Left renal cortex interstitium (tissue), 4 donors: ENCODE measurements around the gene ADAMTS2. TPM values are rescaled to one million over a fixed set of nuclear protein-coding genes. Genes with fewer than 3 reads are reported as not detected.

Experiments used
- DNase-seq, 4 donors: peaks; one replicate each; pipeline ENCODE4 v3.0.0-alpha.2; 2013; ENCODE audit warnings: low read depth in 4 of 4, low spot score in 2 of 4, missing footprints in 1 of 4
- polyA plus RNA-seq, 4 donors: library from polyadenylated mRNA; unstranded; fragments of 120-200 nt; gene quantifications; one replicate each; pipeline ENCODE4 v1.2.1, GENCODE V29; 2013; ENCODE audit not compliant: insufficient read length in 4 of 4

ADAMTS2 gene
- polyA plus RNA-seq, 4 donors = 11.5 to 15.9 (median 12.1) TPM

DNA sequence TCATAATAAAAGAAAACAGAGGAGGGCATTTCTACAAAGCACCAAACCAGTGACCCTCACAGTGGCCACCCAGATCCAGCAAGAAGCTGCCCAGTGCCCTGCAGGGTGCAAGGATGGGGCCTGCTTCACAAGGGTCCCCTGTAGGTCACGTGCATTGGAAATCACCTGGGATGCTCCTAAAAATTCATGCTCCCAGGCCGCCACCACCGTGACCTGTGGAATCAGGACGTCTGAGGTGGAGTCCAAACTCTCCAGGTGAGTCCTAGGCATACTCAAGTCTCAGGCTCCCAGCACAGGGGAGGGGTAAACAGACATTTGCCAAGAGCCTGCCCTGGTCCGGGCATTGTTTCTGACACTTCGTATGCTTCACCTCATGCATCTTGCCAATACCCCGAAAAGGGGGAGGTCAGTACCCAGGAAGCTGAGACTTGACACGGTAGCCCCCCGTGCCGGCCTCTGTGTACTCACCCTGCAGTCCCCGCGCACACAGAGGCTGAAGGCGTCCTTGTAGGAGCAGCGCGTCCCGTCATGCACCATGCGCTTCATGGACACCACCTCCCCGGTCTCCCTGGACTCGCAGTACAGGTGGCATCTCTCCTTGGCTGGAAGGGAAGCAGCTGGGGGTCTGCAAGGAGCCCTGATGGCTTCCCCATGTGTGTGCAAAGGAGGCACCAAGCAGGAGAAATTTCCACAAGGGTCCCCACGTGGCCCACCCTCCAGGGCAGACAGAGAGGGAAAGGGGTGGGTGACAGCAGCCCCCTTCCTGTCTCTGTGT, 209.6 kb downstream of the ADAMTS2 start:
- DNase-seq = no peak

DNA sequence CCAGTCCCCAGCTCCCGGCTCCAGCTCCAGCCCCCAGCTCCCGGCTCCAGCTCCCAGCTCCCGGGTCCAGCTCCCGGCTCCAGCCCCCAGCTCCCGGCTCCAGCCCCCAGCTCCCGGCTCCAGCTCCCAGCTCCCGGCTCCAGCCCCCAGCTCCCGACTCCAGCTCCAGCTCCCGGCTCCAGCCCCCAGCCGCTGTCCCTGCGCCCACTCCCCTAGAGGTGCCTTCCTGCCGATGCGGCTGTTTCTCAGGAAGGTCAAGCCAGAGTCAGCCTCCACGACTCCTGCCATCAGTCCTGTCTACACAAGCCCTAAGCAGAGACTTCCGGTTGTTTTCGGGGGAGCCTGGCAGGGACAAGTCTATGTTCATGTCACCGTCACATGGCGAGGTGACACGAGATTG, 210.3 kb downstream of the ADAMTS2 start:
- DNase-seq = no peak

DNA sequence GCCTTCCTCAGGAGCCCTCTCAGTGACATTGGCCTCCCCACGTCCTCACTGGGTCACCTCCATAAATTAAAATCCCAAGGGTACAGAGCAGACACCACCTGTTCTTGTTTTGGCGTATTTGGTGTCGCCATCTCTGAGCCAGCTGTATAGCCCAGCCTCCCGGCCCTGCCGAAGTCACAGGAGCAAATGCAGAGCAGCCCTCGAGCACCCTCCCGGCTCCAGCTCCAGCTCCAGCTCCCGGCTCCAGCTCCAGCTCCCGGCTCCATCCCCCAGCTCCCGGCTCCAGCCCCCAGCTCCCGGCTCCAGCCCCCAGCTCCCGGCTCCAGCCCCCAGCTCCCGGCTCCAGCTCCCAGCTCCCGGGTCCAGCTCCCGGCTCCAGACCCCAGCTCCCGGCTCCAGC, 210.8 kb downstream of the ADAMTS2 start:
- DNase-seq = no peak

DNA sequence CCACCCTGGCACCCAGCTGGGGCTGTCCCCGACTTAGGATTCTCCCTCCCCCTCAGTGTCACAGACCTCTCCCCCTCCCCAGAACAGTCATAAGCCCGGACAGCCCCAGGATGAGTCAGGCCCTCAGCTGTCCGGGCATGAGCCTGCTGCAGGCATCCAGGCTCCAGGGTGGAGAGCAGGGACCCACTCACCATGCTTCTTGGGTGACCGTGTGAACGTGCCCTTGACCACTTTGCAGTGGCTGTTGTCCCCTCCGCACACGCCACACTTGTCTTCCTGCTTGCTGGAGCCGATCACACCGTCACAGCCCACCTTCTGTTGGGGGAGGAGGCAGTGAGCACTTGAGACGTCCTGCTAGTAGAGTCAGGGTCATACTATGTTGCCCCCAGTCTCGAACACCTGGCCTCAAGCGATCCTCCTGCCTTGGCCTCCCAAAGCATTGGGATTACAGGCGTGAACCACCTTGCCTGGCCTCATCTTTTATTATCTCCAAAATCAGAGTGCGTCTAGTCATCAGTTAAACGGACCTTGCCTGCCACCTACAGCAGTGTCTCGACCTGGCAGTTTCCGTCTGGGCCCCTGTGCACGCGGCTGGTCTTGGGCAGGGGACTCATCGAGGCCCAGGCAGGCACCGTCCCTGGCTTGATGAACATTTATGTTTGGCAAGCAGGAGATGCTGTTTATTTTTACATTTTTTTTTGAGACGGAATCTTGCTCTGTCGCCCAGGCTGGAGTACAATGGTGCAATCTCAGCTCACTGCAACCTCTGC, 212.5 kb downstream of the ADAMTS2 start:
- DNase-seq = no peak

DNA sequence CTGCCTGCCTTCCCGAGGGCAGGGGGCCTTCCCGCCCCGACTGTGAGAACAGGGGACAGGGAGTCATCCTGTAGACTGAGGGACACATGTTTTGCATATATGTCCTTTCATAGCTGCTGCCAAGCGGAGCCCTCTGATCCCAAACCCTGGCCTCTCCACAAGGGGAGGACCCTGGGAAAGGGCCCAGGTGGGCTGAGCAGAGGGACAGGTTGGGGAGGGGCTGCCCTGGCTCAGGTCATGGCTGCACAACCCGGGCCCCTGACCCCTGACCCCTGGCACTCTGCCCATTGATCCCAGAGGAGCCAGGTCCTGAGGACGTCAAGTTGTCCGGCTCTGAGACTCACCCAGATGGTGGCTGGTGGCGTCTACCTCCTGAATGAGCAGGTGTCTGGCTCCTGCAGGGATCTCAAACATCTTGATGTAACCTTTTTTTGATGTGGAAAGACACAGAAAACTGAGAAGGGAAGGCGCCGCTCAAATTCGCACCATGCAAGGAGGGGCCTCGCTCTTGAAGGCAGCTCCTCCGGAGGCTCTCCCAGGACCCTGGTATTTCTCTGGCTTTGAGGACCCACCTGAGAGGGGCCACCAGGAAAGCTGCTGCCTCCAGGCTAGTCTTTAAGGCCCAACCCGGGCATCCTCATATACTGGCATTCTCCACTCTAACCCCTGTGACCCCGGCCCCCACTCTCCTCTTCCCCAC, 213.2 kb downstream of the ADAMTS2 start:
- no peak for DNase-seq

DNA sequence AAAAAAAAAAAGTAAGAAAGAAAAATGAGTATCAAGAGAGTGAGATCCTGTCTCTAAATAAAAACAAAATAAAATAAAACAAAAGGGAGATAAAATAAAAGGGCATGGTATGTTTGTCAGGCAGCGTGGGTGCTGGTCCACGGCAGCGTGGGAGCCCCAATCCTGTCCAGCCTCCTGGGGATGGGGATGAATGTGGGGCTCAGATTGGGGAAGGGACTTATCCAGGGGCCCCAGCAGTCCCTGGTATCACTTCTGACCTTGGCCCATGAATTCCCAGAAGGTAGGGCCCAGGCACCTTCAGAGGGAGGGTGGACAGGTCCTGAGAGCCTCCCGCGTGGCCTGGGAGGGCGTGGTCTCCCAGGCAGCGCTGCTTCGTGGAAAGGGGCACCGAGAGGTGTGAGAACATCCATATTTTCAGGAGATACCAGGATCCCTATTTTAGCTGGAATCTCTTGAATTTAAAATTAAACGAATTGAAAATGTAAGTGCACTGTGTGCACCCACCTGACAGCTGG, 213.9 kb downstream of the ADAMTS2 start:
- no peak for DNase-seq

DNA sequence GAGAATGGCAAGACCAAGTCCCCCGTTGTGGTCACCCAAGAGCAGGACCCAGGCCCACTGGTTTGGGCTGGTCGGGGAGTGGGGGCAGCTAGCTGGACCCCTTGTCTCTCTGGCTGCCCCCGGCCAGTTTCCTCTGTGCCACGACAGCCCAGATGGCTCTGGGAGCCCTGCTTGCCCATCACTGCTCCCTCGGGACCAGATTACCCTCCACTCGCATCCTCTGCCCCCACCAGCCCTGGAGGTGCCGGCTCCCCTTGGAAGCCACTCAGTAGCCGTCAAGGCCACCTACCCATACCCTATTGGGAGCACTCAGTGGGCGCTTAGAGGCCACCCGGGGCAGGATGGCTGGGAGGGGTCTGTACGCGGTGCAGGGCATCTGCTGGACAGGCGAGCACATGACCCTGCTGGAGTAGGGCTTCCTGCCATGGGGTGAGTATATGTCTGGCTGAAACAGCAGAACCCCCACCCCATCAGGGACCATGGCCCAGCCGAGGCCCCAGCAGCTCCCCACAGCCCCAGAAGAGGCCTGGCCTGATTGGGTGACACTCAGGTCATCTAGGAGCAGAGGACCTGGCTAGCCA, 215.1 kb downstream of the ADAMTS2 start:
- no peak for DNase-seq

DNA sequence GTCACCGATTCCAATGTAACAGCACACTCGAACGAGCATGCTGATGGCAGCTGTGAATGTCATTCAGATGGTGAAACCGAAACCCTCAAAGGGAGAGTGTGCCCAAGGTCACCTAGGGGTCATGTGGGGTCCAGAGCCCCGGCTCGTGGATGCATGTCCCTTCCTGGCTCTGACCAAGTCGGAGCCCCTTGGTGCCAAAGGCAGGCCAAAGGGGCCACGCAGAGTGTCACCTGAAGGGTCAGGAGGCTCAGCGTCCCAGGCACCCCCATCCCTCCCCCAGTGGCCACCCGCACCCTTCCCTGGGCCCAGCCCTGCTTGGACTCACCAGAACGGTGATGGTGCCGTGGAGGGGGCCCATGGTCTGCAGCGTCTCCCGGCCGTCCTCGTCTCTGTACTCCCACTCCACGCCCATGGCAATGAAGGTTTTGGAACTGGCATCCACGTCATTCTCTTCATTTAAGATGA, 215.6 kb downstream of the ADAMTS2 start:
- DNase-seq = no peak

DNA sequence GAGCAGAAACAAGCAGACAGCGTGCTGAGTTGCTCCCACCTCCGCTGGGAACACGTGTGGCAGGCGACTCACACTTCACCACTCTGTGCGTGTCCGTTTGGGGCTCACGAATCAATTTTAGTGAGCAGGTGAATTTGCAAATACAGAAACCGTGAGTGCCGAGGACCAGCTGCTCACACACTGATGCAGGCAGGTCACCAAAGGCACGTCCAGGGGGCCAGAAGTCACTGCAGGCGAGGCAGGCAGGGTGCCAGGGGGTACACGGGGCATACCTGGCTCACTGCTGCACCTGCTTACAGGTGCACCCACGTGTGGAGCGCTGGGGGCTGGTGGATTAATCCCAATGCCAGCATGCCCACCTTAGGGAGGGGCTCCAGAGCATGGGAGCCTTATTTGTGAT, 216.3 kb downstream of the ADAMTS2 start:
- no peak for DNase-seq

DNA sequence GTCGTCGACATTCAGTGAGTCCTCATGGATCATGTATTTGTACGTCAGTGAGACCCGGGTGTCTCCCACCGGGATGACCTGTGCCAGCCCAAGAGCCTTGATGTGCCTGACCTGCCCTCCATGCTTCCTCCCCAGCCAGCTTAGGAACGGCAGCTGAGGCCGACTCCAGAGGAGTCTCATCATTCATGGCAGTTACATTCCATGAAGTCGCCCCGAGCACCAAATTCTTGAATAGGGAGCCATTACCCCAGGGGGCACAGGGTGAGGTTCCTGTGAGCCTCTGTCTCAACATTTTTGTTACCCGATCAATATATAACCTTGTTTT, 217.3 kb downstream of the ADAMTS2 start:
- no peak for DNase-seq

DNA sequence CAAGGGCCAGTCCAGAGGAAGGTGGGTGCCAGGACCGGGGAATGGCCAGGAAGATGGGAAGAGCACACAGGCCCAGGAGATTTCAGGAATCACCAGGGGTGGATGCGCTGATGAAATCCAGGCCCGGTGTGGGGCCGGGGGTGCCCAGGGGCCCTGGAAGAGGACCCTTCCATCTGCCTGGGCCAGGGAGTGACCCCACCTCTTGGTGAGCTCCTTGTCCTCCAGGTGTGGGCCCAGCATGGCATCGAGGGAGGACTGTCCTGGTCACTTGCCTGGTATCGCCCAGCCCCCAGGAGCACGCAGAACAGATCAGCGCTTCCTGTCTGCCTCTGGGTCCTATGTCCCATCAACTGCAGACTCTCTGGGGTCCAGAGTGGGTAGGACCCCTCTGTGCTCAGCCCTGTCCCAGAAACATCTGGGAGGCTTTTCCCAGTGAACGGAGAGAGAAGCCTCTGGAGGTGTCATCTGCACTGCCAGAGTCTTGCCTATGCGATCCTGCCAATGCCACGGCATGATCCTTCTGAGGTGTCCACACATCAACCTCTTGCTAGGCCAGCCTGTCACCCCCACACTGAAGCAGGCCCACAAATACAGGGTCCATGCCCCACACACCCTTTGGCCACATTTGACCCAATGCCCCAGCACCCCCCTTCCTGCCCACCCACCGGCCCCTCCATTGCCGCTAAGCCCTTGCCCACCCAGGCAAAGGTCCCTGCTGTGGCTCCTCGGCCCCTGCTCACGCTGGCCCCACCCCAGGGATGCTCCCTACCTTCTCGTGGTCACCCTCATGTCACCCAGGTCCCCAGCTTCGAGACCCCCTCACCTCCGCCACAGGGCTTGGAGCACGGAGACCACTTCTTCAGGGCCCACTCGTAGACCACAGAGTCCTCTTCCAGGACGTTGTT, 217.9 kb downstream of the ADAMTS2 start:
- no peak for DNase-seq

DNA sequence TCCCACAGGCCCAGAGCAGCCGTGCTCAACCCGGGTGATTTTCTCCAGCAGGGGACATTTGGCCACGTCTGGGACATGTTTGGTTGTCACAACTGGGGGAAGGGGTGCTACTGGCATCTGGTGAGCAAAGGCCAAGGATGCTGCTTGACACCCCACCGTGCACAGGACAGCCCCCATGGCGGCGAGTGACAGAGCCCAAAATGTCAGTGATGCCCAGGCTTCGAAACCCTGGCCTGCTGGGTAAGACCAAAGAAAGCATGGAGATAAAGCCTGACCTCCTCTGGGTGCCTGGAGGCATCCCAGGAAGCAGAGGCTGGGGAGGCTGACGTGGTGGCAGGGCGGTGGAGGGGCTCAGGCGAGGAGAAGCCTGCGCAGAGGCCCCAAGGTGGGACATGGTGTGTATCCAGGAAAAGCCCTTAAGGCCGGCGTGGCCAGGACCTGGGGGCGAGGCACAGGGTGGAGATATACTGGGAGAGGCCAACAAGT, 218.7 kb downstream of the ADAMTS2 start:
- DNase-seq = no peak

DNA sequence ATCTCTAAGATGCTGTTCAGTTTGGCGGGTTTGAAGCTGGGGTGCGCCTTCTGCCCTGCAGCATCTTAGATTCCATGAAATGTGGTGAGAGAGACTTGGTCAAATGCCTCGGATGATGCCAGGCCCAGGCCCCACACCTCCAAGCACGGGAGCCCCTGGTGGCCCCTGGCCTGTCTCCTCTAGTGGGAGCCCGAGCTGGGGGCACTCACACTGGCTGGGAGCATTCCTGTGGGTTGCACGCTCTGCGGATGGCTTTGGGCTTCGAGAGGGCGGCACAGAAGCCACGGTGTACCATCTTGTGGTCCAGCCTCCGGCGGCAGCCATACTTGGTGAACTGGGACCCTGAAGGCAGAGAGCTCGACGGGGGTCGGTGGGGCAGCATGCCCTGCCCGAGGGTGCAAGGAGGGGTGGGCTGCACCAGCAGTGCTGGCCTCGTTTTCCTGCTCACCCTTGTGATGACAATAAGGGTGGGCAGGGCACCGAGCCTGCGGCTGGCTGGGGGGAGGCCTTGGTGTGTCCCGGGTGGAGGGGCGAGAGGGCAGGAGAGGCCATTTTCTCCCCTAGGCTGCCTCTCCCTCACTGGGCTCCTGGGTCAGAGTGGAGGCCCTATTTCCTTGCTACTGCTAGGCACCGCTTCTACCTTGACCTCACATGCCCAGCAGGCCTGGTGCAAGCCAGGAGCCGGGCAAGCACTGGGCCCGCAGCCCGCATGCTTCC, 219.3 kb downstream of the ADAMTS2 start:
- no peak for DNase-seq

DNA sequence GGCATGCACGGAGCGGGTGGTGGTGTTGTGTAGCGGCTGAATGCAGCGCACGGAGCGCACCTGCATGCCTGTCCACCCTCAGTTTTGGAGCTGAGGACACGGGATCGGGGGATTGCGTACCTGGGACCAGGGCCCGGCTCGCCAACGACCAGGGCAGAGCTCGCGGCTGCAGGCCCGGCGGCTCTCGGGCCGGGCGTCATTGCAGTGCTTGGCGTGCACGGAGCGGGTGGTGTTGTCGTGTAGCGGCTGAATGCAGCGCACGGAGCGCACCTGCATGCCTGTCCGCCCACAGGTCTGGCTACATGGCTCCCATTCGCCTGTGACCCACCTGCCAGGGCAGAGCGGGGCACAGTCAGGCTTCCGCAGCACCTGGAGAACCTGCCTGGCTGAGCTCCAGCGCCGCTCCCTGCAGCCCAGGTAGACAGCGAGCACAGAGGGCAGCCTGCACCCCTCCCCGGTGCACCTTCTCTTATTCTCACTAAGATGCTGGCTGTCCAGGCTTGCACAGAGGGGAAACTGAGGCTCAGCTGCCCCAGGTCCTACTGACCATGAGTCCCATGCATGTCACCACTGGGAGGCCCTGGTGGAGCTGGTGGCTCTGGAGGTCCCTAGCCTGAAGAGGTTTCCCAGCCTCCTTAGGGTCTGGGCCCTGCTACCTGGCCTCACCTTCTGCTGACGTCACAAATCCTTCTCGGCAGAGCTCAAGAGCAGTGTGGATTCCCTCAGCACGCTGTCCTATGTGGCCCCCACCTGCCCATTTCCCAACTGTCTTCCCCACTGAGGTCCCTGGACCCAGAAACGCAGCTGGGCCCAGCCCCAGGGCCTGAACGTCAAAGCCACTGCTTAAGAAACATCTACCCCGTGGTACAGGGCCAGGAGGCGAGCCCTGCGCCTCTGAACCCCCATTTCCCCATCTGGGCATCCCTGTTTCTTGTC, 220.1 kb downstream of the ADAMTS2 start:
- no peak for DNase-seq

DNA sequence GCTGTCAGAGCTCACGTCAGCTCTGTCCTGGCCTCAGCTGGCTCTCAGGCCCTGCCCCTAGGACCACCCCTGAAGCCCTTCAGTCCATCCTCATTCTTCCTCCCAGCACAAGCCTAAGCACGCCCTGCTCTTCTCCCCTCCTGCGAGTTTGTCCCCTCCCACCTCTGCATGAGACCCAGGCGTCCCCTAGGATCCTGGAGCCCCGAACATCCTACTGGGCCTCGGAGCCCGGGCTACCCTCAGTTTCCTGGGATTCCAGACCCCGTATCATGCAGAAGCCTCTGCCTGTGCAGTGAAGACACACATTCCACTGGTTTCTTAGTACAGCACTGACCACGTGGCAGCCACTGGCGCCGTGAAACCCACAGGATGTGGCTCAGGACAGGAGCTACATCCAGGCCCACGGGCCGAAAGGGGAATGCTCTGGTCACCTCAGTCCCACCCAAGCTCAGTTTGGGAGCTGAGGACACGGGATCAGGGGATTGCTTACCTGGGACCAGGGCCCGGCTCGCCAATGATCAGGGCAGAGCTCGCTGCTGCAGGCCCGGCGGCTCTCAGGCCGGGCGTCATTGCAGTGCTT, 220.9 kb downstream of the ADAMTS2 start:
- DNase-seq = no peak

DNA sequence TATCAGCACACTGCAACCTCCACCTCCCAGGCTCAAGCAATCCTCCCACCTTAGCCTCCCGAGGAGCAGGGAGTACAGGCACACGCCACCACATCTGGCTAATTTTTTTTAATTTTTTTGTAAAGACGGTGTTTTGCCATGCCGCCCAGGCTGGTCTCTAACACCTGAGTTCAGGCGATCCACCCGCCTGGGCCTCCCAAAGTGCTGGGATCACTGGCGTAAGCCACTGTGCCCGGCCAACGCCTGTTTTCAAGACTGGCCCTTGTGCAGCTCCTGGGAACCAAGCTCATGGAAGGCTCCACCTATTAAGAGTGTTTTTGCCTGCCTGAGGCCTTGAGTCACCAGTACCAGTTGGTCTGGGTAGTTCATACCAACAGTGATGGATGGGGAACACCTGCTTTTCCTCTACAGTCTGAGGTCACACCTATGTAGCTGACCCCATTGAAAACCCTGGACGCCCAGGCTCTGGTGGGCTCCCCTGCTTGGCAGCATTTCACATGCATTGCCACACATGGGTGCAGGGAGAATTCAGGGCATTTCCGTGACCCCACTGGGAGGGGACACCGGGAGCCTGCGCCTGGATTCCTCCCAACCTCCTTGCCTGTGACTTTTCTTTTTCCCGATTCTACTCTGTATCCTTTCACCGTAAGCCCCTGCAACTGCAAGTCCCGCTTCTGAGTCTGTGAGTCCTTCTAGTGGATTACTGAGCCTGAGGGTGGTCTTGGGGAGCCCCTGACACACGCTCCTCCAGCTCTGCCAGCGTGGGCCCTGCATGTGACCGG, 221.6 kb downstream of the ADAMTS2 start:
- no peak for DNase-seq

DNA sequence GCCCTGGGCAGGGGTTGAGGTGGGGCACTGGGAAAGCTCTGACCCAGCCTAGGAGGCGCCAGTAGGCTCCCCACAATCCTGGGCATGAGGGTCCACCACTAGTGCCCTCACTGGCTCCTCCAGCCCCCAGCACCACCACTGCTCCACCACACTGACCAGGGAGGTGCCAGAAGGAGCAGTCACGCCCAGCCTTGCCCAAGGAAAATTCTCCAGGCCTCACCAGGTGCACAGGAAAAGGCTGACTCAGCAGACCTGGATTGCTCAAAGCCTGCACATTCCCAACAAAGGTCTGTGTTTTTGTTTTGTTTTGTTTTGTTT, 222.2 kb downstream of the ADAMTS2 start:
- no peak for DNase-seq
